Stimulated activated CD4-positive, alpha-beta T cell treated with anti-CD3 and anti-CD28 coated beads, Interleukin-1b, Interleukin-23, amount 100 ng/mL, for 1 hour (primary cell): Measurements from ENCODE around the gene SAFB2.

Experiments
- DNase-seq, 2 donors: peaks; one replicate each; pipeline ENCODE4 v3.0.0-alpha.2; 2020; ENCODE audit warnings: low read depth in 2 of 2

The SAFB2 gene

GRCh38 chr19:5622465-5623396 is at the start of gene SAFB2, which contains the start of gene SAFB:
Gene SAFB2 (minus strand): TSS chr19:5622776. CDS start chr19:5622715, 61 bp downstream.
Gene SAFB (plus strand): TSS chr19:5623083. CDS start chr19:5623206, 123 bp downstream.
- DNase-seq = peak; percentile 97 to 99

DNA sequence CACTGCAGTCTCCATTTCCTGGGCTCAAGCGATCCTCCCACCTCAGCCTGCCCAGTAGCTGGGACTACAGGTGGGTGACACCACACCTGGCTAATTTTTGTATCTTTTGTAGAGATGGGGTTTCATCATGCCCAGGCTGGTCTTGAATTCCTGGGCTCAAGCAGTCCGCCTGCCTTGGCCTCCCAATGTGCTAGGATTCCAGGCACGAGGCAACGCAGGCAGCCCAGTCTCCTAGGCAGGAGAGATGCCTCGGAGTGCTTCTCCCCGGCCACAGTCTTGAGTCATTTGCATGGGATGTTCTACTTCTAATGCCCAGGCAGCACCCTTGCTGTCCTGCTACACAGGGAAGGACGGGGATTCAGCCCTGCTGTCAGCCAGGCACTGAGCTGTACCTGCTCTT is 49.0 kb upstream of the SAFB2 start:
- no peak for DNase-seq

GRCh38 chr19:5669212-5669611 is 46.6 kb upstream of the SAFB2 start:
- DNase-seq = no peak

DNA sequence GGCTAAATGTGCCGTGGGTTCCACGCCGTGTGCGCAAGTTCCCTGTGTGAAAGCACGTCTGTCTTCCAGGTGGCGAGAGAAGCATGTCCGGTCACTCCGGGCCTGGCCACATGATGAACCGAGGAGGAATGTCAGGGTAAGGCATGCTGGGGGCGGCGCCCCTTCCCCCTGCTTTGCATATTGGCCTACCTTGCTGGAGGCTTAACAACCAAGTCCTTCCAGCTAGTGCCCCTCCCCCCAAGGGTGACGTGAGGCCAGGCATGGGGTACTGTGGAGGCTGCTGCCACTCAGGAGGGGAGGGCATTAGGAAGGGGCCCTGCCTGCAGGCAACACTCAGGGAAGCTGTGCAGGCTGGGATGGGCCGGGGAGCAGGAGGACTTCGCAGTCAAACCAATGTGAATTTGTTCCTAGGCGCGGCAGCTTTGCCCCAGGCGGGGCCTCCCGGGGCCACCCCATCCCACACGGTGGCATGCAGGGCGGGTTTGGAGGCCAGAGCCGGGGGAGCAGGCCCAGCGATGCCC is 45.2 kb upstream of the SAFB2 start:
- no peak for DNase-seq

- DNase-seq = no peak
Measured at GRCh38 chr19:5666921-5667610, 44.5 kb upstream of the SAFB2 start.

DNA sequence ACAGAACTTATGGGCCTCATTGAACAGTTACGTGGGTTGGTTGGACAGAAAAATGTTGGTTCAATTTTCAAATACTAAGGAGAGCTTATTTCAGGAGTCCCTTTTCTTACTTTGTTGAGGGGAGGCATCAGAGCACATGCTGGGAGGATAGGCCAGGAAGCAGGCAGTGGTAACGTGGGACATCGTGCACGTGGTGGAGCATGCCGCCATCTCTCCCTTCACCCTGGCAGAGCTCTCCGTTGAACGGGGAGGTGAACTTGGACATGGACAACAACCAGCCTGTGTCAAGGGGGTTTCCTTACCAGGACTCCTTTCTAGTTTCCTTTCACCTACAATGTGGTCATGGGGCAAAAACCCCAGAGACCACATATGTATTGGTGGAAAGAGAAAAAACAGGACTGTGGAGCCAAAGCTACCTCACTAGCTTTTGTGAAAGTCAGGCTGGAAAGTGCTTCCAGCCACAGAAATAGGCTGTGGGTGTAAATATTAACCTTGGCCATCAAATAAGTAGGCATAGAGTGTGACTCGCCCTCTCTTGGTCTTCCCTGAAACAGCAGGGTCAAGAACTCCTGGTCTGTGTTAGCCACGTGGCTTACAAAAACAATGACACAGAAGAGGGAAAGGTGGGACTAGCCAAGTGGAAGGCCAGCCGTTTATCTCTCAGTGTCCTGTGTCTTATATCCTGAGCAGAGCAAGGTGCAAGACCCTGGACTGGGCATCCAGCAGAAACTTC is 43.4 kb upstream of the SAFB2 start:
- DNase-seq = no peak

DNA sequence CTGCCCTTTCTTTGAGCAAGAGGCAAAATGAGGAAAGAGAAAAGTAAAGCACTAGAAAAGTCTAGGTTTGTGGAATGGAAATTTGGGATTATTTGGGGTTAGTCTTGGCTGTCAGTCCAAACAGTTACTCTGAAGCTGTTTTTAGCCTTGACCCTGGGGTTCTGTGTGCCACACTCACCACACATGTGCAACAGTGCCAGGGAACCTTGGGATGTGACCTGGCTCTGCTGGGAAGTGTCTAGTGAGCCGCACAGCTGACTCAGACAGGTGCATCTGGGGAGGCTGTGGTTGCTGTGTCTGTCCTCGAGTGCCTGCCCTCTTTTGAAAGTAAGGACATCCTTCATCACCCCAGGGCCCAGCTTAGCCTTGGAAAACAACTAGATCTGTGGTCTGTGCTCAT is 41.9 kb upstream of the SAFB2 start:
- DNase-seq = no peak

- DNase-seq = no peak
Measured at GRCh38 chr19:5663904-5664303, 41.3 kb upstream of the SAFB2 start.

DNA sequence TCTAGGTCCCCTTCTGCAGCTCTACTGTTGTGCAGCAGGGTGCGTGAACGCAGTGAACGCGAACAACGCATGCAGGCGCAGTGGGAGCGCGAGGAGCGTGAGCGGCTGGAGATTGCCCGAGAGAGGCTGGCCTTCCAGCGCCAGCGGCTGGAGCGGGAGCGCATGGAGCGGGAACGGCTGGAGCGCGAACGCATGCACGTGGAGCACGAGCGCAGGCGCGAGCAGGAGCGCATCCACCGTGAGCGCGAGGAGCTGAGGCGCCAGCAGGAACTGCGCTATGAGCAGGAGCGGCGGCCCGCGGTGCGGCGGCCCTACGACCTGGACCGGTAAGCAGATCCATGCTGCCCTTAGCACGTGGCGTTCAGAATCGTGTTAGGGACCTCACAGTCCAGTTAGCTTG is 38.9 kb upstream of the SAFB2 start:
- DNase-seq = no peak

DNA sequence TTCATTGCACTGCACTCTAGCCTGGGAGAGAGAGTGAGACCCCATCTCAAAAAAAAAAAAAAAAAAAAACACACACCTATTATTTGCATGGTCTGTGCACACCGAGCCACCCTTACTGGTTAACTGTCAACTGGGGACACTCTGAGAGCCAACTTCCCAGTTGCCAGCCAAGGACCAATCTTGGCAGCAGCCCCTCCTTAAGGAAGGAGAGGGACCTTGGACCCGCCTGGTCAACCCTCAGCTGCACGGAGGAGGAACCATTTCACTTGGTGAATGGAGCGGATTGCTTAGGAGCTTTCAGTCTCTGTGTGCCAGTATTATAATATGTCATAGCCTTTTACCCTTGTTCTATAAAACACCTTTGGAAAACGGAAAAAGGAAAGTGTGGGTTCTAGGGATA is 32.8 kb upstream of the SAFB2 start:
- no peak for DNase-seq

GRCh38 chr19:5654931-5655330 is 32.4 kb upstream of the SAFB2 start:
- DNase-seq = no peak

DNA sequence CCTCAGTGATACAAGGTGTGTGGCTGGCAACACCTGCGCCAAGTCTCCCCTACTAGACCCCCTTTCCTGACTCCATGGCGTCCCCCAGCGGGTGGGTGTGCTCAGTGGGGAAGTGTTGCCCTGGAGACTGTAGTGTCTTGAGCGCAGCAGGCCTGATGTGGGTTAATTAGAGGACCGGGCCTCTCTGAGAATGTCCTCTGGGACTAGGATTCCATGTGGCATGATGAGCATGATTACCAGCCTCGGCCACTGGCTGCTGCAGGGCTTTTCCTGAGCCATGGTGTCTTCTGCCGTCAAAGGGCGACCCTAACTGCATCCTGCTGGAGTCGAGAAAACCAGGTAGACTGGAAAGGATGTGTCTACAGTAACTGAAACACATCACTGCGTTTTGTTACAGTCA is 29.7 kb upstream of the SAFB2 start:
- DNase-seq = no peak

DNA sequence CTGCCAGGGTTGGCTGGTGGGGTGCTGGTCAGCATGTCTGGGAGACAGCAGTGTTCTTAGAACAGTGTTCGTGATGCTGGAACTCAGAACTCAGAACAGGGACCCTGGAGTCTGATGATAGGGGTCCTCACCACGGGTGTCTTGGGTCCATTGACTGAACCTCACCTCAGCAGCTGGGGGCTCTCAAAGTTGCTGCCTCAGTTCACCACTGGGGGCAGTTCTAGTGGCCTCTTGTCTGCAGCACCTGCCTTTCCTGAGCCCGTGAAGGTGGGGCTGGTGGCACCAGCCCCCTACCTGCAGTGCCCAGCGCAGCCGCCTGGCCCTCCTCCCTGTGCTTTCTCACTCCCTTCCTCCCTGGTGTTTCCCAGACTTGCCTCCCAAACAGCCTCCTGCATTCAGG is 28.8 kb upstream of the SAFB2 start:
- no peak for DNase-seq

DNA sequence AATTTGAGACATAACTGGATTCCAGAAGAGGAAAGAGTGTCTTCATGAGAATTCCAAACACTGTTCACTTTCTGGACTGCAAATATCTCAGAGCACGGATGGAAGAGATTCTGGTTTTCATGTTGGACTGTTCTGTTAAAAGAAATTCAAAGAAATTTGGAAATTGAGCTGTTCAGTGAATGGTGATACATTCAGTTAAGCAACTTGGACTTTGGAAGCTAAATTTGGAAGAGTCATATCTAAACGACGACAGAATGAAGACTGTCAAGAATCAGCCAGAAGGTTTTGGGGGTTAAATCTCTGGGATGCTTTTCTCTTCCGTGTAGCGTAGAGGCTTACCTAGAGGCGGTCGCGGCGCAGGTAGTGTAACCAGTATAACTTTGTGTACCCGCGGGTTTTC is 25.9 kb upstream of the SAFB2 start:
- no peak for DNase-seq

DNA sequence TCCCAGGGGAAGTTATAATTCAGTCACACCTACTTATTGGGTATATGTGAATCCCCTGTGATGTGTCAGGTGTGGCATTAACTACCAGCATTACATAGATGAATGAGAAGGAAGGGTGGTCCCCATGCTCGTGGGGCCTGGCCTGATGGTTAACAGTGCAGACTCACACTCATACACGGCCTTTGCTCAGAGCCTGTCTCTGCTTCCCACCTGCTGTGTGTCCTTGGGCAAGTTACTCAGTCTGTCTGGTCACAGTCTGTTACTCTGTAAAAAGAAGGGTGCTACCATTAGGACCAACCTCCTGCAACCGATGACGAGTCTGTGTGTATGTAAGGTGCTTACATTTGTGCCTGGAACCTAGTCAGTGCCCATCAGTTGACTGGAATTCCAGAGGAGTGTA is 24.1 kb upstream of the SAFB2 start:
- no peak for DNase-seq

GRCh38 chr19:5645409-5645808 is 22.8 kb upstream of the SAFB2 start:
- no peak for DNase-seq

DNA sequence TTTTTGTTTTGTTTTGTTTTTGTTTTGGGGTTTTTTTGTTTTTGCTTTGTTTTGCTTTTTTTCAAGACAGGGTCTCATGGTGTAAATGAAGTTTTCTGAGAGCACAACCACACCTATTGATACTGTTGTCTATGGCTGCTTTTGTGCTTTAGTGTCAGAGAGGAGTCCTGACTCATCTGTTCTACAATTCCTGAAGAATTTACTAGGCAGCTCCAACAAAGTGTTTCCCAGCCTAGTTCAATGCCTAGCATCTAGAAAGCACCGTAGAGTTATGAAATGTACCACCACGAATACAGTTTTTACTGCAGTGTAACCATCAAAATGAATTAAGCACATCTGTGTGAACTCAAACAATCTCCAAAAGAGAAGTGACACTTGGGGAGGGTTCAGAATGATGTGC is 21.5 kb upstream of the SAFB2 start:
- no peak for DNase-seq

GRCh38 chr19:5643060-5643459 is 20.5 kb upstream of the SAFB2 start:
- DNase-seq = no peak

DNA sequence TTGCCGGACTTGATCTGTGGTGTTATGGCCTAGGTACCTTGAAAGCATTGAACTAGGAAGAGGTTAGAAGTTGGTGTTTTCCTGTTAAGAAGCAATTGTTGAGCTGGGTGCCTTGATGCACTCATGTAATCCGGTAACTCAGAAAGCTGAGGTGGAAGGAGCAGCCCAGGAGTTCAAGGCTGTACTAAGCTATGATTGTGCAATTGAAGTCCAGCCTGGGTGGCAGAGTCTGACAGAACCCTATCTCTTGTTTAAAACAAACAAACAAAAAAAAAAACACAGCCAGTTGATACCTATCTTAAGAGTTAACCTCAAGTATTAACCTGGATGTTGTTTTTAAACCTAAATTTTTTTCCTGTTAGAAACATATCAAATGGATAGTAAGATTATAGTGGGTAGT is 19.6 kb upstream of the SAFB2 start:
- no peak for DNase-seq

- DNase-seq = no peak
Measured at GRCh38 chr19:5641171-5641570, 18.6 kb upstream of the SAFB2 start.

GRCh38 chr19:5637971-5638370 is 15.4 kb upstream of the SAFB2 start:
- DNase-seq = no peak

- no peak for DNase-seq
Measured at GRCh38 chr19:5635427-5635826, 12.9 kb upstream of the SAFB2 start.
